Epithelial cell of proximal tubule (primary cell): Measurements from ENCODE around the gene CHFR. TPM values are rescaled to one million over a fixed set of nuclear protein-coding genes. Genes with fewer than 3 reads are reported as not detected.

Source experiments
- DNase-seq: peaks from one replicate; pipeline ENCODE4 v3.0.0-alpha.2; 2011; ENCODE audit warnings: low read depth
- H3K4me3 ChIP-seq: 2 replicates; pipeline ENCODE4 v1.5.1; 2011; ENCODE audit warnings: low read depth, mild to moderate bottlenecking, low read length
- total RNA-seq: library from RNA; depleted of rRNA; stranded (reverse); fragments of >200 nt; gene quantifications from 2 replicates; pipeline ENCODE4 v1.2.3, GENCODE V29; 2015
- TF ChIP-seq, protein P1 (sequence below): conservative IDR thresholded peaks from 2 replicates; pipeline ENCODE4 v1.5.1; 2012; ENCODE audit warnings: low read depth, mild to moderate bottlenecking, low read length

Gene CHFR
- total RNA-seq, 1 donor from 2014 or later, result 26.2 TPM

DNA sequence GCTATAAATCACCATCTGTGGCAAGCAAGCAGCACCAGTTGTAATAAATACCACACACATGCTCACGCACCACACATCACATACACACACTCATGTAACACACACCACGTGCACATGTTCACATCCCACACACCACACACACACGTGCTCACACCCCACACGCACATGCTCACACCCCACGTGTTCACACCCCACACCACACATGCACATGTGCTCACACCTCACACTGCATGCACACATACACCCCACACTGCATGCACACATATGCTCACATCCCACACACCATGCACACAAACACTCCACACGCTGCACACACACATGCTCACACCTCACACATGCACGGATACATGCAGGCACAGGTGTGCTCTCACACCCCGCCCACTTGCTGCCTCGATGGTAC lies 102.8 kb downstream of the CHFR start:
- no peak overlapping the region for H3K4me3 ChIP-seq
- TF ChIP-seq, protein P1, sequence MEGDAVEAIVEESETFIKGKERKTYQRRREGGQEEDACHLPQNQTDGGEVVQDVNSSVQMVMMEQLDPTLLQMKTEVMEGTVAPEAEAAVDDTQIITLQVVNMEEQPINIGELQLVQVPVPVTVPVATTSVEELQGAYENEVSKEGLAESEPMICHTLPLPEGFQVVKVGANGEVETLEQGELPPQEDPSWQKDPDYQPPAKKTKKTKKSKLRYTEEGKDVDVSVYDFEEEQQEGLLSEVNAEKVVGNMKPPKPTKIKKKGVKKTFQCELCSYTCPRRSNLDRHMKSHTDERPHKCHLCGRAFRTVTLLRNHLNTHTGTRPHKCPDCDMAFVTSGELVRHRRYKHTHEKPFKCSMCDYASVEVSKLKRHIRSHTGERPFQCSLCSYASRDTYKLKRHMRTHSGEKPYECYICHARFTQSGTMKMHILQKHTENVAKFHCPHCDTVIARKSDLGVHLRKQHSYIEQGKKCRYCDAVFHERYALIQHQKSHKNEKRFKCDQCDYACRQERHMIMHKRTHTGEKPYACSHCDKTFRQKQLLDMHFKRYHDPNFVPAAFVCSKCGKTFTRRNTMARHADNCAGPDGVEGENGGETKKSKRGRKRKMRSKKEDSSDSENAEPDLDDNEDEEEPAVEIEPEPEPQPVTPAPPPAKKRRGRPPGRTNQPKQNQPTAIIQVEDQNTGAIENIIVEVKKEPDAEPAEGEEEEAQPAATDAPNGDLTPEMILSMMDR, result no peak
- DNase-seq, result no peak

DNA sequence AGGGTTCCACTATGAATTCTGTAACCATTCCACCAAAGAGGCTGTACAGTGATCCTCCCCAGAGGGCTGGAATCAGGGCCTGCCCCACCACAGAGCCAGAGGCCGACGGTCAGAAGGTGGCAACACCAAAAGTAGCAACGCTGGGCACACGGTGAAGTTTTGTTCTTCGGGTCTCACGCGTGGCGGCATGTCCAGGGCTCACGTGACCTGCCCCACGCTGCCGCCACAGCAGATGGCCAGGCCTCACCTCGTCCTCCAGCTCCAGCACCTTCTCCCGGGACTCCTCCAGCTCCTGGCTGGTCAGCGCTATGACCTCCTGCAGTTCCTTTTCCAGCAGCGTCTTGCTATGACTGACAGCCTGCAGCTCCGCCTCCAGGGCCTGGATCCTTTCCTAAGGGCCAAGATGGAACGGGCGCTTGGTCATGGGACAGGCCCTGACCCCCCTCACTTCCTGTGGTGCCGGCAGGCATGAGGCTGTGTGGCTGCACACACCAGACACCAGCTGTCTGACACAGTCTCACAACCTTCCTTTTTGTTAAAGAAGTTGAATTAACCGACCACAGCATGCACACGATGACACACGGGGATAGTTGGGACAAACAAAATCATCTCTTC lies 103.4 kb downstream of the CHFR start:
- no peak for DNase-seq
- TF ChIP-seq, protein P1, result no peak
- no peak overlapping the region for H3K4me3 ChIP-seq

Other genes starting within 250 kb of the CHFR start
- gene POLE, start 200.3 kb downstream of the CHFR start, total RNA-seq, result 35.9 and 37.9 TPM in 2 replicates
- 48.9 and 55.1 TPM in 2 replicates for gene PXMP2, start 200.0 kb downstream of the CHFR start, total RNA-seq
- gene PGAM5, start 176.8 kb downstream of the CHFR start, total RNA-seq, result 75.0 and 124 TPM in 2 replicates
- 100 and 111 TPM in 2 replicates for gene ANKLE2, start 125.8 kb downstream of the CHFR start, total RNA-seq
- gene GOLGA3, start 58.7 kb downstream of the CHFR start, total RNA-seq, result 46.0 TPM in 2 replicates
- 3.7 and 5.1 TPM in 2 replicates for gene ZNF605, start 68.7 kb upstream of the CHFR start, total RNA-seq
- 3.9 and 6.7 TPM in 2 replicates for gene ZNF26, start 98.8 kb upstream of the CHFR start, total RNA-seq
- 9.2 and 11.4 TPM in 2 replicates for gene ZNF84, start 149.9 kb upstream of the CHFR start, total RNA-seq
- 9.0 and 9.5 TPM in 2 replicates for gene ZNF140, start 193.3 kb upstream of the CHFR start, total RNA-seq
- gene ZNF891, start 242.7 kb upstream of the CHFR start, total RNA-seq, result 0.40 and 0.43 TPM in 2 replicates
- gene ZNF10, start 243.0 kb upstream of the CHFR start, total RNA-seq, result 4.3 and 6.6 TPM in 2 replicates